Stimulated activated CD8-positive, alpha-beta memory T cell treated with anti-CD3 and anti-CD28 coated beads, Interleukin-7, amount 100 ng/mL, for 1 hour (primary cell): ENCODE data around the gene TTYH3.
"Not testable (repeated sequence)": the region's sequence is repeated elsewhere in the genome, so short reads cannot be mapped to it uniquely, and the experiment has no call there.

ENCODE experiments used
- DNase-seq, 2 donors: peaks; one replicate each; pipeline ENCODE4 v3.0.0-alpha.2; 2020; ENCODE audit warnings: low read depth in 2 of 2

The TTYH3 gene

DNA sequence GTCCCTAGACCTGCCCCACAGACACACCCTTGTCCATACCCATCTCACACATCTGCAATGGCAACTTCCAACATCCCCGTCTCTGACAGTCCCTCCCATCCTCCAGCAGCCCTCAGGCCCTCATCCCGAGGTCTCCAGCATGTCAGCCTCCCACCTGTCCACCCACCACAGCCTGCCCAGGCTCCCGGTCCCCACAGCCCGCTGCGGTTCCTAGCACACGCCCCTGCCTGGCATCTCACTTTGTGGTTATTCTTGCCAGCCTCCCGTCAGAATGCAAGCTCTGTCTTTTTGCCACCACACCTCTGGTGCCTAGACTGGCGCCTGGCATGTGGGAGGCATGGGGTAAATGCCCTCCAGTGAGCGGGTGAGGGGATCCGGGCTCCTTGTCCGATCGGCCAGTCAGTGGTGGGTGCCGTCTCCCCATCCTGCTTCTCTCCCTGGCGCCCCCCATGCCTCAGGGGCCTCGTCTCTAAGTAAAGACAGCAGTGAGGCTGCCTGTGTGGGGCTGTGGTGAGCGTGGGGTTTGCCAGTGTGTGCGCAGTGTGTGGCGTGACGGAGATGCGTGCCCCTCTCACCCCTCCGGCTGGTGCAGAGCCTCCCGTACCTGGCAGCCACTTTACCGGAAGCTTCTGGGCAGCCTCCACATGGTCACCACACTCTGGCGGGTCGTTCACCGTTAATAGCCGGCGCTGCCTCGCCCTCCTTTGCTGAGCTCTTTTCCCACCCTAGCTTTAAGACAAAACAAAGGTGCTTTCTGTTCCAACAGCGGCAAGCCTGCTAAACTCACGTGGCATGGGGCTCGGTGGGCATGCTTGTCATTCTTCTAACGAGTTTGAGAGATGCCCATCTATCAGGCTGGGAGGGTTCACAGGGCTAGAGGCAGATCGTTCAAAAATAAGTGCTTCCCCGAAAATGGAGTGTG is 28.5 kb upstream of the TTYH3 start:
- DNase-seq: no peak

DNA sequence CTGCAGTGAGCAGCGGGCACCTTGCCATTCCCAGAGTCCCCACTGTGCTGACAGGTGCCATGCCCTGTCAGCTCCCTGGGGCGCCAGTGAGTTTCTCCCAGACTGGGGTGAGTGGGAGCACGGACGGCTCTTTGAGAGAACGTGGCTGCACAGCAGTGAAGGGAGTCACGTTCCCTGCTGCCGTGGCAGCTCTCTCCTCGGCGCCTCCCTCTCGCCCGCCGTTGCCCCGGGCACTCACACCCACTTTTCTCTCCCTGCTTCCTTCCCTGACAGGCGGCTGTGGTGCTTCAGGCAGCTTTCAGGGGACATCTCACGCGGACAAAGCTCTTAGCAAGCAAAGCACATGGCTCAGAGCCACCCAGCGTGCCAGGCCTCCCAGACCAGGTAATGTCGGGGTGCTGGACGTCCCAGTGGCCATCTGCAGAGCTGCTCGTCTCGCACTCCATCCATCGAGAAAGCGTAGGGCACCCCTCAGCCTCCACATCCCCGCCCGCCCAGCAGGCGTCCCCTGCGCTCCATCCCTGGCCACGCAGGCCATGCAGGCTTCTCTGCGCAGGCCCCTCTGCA is 27.1 kb upstream of the TTYH3 start:
- DNase-seq: no peak

DNA sequence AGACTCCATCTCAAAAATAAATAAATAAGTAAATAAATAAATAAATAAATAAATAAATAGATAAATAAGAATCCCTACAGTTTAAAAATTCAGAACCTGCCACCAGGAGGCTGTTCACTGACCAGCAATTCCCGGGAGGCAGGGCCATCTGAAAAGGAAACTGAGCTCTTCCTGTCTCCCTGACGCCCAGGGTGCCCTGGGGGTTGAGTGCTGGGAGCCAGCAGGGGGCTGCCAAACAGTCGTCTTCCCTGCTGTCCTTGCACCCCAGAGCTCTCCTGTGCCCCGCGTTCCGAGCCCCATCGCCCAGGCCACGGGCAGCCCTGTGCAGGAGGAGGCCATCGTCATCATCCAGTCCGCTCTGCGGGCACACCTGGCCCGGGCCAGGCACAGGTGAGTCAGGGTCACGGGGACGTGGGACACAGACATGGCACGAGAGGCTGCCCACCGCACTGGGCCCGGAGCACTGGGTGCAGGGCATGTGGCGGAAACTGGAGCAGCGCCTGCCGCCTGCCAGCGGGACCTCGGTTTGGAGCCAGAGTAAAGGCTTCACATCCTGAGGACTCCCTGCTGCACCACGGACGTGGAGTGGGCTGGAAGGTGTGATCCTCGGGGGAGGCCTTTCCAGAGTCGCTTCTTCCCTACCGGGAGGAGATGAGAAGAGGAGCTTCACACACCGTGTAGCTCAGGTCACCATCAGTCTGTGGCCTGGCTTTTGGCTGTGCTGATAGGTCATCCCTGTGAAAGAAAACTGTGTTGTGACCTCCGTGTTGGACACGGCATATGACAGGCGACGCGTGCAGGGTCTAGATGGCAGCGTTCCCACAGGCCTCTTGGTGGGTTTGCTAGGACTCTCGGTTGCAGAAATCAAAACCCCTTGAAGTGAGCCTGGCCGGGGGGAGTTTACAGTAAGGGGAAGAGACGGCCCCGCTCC is 25.9 kb upstream of the TTYH3 start:
- DNase-seq: no peak

GRCh38 chr7:2606539-2606936 is 25.2 kb upstream of the TTYH3 start:
- no peak for DNase-seq

GRCh38 chr7:2607122-2607922 is 24.5 kb upstream of the TTYH3 start:
- DNase-seq: no peak

DNA sequence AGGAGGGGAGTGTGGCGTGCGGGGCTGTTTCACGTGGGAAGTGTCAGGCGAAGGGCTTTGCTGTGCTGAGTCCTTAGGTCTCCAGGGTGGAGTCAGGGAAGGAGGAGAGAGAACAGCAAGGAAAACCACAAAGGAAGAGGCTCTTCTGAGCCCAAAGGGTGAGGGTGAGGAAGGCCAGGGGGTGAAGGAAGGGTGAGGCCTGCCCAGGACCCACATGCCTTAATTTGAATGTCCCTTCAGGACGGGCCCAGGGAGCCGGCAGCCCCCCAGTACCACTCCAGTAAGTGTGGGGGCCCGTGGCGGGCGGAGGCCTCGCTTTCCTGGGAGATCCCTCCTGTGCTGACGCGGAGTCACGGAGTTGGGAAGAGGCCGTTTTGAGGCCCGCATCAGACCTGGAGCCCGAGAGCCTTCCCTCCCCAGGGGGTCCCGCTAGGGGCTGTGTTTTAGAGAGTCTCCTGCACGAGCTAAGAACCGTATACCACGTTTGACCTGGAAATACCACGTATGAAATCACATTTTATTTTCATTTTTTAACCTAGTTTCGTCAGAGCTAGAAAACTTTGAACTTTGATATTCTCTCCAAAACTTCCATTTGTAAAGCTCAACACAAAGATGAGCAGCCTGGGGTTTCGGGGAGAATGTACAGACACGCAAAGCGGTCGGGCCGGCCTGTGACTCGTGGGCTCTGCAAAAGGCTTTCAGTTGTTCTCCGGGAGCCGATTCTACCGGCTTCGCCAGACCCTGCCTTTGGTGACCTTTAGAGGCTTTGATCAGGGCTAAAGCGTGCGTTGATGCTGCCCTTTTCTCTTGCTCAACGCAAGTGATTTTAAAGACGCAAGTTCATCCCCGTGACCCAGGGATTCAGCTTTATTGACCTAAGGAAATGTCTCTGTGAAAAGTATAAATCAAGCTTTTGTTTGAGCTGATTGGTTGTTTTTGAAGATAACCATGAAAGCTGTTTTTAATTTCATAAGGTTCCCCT is 23.6 kb upstream of the TTYH3 start:
- no peak for DNase-seq

DNA sequence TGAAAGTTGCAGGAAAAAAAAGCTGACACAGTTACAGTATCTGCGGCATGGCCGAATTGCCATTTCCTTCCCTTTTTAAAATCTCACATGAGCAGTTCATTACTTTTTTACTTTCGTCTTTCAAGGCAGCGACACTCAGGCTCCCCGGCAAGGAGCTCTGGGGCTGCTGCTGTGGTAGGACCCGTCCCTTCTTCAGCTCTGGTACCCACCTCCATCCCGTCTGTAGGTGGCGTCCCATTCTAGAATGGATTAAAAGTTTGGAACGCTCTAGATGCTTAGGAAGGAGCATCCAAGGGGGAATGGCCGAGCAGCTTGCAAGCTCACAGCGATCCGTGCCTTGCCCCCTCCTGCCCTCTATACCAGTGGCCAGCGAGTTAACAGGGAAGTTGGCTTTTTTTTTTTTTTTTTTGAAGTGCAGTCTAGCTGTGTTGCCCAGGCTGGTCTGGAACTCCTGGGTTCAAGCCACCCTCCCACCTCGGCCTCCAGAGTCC is 22.8 kb upstream of the TTYH3 start:
- no peak for DNase-seq

GRCh38 chr7:2609646-2610045 is 22.1 kb upstream of the TTYH3 start:
- DNase-seq: not testable (repeated sequence)

GRCh38 chr7:2610466-2610865 is 21.3 kb upstream of the TTYH3 start:
- no peak for DNase-seq

GRCh38 chr7:2610898-2611297 is 20.9 kb upstream of the TTYH3 start:
- no peak for DNase-seq

DNA sequence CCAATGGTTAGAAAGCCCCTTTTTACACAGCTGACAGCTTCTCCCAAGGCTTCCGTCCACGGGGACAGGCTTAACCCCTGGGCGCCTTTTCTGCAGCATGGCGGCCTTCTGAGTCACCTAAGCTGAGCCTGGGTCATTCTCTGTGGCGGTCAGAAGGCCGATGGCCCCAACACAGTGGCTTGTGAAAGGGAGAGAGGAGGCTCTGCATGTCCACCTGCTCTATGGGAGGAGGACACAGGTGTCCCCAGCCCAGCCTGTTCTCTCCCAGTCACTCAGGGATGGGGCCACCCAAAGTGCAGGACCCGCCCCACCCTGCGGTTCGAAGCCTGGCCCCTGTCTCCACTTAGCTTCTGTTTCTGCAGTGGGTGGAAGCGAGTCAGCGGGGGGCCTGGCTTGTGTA is 20.4 kb upstream of the TTYH3 start:
- DNase-seq: no peak

DNA sequence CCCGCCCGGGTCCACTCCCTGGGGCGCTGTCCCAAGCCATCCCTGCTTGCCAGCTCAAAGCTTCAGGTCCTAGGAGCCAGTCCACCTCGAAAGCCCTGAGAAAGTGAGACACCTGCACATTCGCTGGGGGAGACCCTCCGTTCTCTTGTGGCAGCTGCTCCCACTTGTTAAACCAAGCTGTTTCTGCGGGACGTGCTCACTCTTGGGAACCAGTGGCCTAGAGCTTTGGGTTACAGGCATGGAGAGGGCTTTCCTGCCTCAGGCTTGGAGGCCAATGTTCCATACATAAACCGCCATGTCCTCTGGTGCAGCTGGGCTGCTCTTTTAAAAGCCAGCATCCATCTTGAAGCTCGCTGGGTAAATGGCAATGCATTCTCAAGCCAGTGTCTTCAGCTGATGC is 19.9 kb upstream of the TTYH3 start:
- DNase-seq: no peak

GRCh38 chr7:2612445-2613097 is 19.2 kb upstream of the TTYH3 start:
- DNase-seq: no peak

DNA sequence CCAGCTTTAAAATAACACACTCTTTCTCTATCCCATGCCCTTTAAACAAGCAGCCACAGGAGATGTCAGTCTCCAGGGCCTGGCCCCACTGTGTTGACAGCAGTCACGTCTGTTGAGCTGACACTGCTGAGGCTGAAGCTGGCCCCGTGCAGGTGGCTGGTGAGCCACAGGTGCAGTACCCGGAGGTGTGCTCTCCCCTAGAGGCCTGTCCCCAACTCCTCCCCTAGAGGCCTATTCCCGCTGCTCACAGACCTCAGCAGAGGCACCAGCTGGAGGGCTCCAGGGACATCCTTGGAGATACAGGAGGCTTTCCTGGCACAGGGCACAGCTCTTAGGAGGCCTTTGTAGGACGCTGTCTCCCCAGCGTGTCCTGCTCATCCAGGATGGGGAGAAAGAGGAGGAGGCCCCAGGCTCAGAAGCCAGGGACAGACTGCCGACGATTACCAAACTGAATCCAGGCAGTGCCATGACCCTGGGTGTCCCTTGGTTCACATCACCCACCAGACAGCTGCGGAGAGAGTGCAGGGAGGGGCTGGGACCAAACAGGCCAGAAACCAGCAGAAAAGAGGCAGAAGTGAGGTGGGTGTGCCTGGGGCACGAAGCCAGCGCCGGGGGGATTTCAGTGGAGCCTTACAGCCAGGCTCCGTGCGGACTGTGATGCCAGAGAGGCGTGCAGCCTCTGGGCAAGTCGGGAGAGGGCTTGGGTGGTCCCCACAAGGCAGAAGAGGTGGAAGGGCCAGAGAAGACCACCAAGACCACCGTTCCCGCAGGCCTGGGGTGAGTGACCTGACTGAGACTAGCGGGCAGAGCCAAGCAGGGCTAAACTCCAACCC is 18.5 kb upstream of the TTYH3 start:
- DNase-seq: no peak

DNA sequence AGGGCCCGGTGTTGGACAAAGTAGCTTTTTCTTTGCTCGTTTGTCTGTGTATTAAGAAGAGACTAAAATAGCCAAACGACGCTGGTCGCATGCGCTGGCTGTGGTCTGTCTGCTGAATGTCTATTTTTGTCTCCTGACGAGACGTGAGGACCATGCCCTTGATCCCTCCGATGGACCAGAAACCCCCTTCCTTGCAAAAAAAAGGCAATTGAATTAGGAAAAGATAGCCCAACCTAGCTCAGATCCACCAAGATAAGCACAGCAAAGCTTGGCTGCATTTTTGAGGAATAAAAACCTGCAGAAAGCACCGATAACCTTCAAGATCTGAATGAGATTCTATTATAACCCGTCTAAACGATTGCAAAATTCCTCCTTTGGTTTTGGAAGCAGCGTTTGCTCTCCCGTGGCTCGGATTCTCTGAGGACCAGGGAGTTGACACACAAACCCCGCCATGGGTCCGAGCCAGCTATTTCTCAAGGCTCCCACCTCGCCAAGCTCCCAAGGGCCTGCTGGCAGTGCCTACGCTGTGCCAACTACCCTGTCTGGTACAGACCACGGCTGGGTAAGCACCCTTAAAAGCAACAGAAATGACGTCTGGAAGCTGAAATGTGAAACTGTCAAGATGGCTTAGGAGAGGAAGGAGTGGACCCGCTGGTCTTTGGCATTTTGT is 17.7 kb upstream of the TTYH3 start:
- DNase-seq: no peak

- no peak for DNase-seq
These were observed 17.0 kb upstream of the TTYH3 start for GRCh38 chr7:2614631-2615330.
